BE2C (cell line): ENCODE data around the gene CNPY3.

ENCODE experiments used
- DNase-seq: peaks from one replicate; pipeline ENCODE4 v3.0.0-alpha.2; 2020
- H3K27me3 ChIP-seq: fragments of 250-450 bp; sonication (Bioruptor Pico); 2 replicates; pipeline ENCODE4 v1.5.1; 2020; ENCODE audit warnings: mild to moderate bottlenecking
- H3K36me3 ChIP-seq: fragments of 250-450 bp; sonication (Bioruptor Pico); 2 replicates; pipeline ENCODE4 v1.5.1; 2020; ENCODE audit warnings: mild to moderate bottlenecking
- H3K4me1 ChIP-seq: fragments of 250-450 bp; sonication (Bioruptor Pico); 2 replicates; pipeline ENCODE4 v1.5.1; 2020
- H3K4me3 ChIP-seq: 2 replicates; pipeline ENCODE4 v1.5.1; 2011; ENCODE audit warnings: low read depth, low read length
- H3K9me3 ChIP-seq: fragments of 250-450 bp; sonication (Bioruptor Pico); 2 replicates; pipeline ENCODE4 v1.5.1; 2020
- TF ChIP-seq, protein P1 (sequence below): IDR thresholded peaks from 2 replicates; pipeline ENCODE4 v1.5.1; 2012; ENCODE audit warnings: mild to moderate bottlenecking, low read depth, low read length

Gene CNPY3

DNA sequence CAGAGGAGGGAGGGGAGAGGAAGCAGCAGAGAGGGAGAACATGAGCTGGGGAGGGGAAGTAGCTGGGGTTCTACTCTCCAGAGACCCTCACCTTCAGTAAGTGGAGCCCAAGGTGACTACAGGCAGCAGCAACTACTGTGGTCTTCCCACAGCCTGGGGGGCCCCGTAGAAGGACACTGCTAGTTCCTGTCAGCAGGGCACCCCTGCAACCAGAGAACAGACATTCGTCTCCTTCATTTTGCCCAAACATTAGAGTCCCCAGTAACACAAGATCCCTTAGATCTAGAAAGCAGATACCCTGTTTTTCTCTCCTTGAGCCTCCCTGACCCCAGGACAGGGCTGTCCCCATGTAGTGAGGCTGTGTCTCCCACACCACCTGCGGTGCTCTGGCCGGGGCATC is 39.5 kb downstream of the CNPY3 start:
- H3K4me3 ChIP-seq: no peak overlapping the region
- TF ChIP-seq, protein P1, sequence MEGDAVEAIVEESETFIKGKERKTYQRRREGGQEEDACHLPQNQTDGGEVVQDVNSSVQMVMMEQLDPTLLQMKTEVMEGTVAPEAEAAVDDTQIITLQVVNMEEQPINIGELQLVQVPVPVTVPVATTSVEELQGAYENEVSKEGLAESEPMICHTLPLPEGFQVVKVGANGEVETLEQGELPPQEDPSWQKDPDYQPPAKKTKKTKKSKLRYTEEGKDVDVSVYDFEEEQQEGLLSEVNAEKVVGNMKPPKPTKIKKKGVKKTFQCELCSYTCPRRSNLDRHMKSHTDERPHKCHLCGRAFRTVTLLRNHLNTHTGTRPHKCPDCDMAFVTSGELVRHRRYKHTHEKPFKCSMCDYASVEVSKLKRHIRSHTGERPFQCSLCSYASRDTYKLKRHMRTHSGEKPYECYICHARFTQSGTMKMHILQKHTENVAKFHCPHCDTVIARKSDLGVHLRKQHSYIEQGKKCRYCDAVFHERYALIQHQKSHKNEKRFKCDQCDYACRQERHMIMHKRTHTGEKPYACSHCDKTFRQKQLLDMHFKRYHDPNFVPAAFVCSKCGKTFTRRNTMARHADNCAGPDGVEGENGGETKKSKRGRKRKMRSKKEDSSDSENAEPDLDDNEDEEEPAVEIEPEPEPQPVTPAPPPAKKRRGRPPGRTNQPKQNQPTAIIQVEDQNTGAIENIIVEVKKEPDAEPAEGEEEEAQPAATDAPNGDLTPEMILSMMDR: no peak
- no peaks in the 10 kb centered on the region for H3K9me3 ChIP-seq
- H3K4me1 ChIP-seq: no peaks in the 10 kb centered on the region
- DNase-seq: no peak
- no peaks in the 10 kb centered on the region for H3K27me3 ChIP-seq
- H3K36me3 ChIP-seq: peaks cover 15% of the 10 kb centered on the region

DNA sequence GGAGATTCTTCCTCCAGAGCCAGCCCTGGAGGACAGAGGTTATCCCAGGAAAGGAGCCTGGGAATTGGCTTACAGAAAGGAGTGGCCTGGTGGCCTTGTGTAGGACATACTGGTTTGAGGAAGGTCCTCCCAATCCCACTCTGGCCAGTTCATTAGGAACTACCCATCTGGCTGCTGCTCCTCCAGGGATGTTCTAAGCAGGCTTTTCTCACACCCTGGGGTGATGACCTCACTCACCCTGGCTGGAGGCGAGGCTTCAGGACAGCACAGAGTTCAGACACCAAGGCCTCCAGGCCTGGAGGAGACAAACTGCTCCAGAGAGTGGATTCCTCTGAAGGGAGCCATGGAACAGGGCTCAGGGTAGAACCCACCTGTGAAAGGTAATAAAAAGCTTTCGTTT is 40.2 kb downstream of the CNPY3 start:
- Histone ChIP-seq H3K4me3 (no peak overlapping the region), H3K27me3 (no peaks in the 10 kb centered on the region), H3K9me3 (no peaks in the 10 kb centered on the region), H3K4me1 (no peaks in the 10 kb centered on the region), H3K36me3 (peaks cover 11% of the 10 kb centered on the region)
- no peak for DNase-seq
- TF ChIP-seq, protein P1: no peak

DNA sequence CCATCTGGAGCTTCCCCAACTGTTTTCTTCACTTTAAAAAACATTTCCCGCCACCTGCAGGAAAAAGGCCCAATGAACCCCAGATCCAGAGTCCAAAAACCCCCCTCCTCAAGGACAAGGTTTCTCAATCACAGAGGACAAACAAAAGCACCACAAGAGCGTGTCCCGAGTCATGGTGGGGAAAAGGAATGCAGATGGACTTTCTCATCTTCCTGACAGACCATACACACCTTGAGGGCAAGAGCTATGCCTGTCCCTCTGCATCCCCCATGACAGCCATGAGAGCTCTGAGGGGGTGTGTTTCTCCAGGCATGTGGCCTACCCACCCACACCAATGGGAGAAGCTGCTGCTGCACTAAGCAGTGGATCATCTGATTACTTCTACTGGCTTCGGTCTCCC is 40.7 kb downstream of the CNPY3 start:
- DNase-seq: no peak
- Histone ChIP-seq H3K36me3 (peaks cover 11% of the 10 kb centered on the region), H3K4me3 (no peak overlapping the region), H3K4me1 (peaks cover under 1% of the 10 kb centered on the region; the same call in 1 of the 2 replicates), H3K9me3 (no peaks in the 10 kb centered on the region), H3K27me3 (no peaks in the 10 kb centered on the region)
- TF ChIP-seq, protein P1: no peak

DNA sequence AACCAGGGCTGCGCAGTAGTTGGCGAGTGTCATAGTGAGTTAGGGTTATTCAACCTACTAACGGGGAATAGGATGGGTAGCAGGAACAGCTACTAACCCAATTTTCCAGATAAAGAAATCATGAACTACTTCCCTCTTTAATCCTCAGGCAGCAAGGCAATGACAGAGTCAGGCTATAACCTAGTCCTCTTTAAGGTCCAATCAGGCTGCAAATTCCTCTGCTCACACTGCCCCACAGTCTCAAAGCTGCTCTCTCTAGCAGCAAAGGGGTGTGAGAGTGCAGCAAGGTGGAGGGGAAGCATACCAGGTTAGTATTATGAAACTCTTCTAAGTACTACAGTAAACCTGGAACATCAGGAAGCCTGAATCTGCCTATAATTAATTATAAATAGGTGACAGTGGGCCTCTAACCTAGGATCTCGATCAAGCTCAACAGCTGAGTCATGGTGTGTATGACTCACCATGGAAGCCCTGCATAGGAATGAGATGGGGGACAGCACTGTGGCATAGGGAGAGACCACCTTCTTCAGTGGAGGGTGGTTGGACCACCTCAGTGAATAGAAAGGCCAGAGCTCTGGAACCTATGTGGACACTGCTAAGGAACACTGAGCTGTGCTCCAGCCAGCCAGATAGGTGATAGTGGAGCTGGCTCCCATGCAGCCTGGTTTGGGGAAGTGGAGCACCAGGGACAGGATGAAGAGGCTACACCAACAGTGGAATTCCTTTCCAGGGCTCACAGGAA is 41.8 kb downstream of the CNPY3 start:
- peaks cover 5% of the 10 kb centered on the region; the same call in 1 of the 2 replicates for H3K4me1 ChIP-seq
- no peak overlapping the region for H3K4me3 ChIP-seq
- H3K9me3 ChIP-seq: no peaks in the 10 kb centered on the region
- TF ChIP-seq, protein P1: no peak
- DNase-seq: no peak
- no peaks in the 10 kb centered on the region for H3K27me3 ChIP-seq
- peaks cover 11% of the 10 kb centered on the region for H3K36me3 ChIP-seq

DNA sequence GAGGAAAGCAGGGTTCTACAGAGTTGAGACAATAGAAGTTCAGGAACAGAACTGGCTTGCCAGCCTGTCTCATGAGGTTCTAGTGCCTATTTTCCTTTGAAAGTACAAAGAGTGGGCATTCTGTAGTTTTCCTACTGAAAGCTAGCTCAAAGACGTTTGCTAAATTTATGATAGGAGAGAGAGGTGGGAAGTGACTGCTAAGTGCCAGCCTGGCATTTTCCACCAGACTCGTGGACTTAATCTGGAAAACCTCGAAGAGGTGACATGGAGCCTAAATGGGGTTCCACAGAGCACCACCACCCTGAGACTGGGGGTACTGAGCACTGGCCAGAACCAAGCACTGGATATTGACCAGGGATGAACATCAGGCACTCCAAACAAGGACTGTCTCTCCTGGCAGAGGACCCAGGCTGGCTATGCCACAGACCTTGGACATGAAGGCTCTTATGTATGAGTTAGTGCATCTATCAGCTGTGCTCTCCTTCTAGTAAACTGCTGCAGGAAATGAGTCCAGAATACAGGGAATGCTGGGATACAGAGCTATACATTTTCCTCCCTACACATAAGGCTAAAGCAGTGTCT is 42.6 kb downstream of the CNPY3 start:
- Histone ChIP-seq H3K4me3 (no peak overlapping the region), H3K9me3 (no peaks in the 10 kb centered on the region), H3K36me3 (peaks cover 9% of the 10 kb centered on the region), H3K27me3 (no peaks in the 10 kb centered on the region), H3K4me1 (peaks cover 5% of the 10 kb centered on the region; the same call in 1 of the 2 replicates)
- DNase-seq: no peak
- TF ChIP-seq, protein P1: no peak

DNA sequence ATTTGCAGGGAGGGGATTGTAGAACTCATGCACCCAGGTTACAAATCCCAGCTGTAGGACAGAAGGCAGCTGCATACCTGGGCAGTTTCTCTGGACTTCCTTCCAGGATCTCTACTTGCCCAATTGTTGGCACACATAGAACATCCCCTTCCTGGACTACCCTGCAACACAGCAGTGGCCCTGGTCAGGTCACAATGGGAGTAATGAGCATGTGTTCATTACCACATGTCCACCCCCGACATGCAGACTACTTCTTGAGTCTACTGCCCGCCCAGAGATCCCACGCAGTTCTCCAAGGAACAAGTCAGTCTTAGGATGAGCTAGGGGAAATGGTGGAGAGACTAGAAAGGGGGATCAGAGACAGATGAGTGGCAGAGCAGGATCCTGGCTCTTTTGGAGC is 44.6 kb downstream of the CNPY3 start:
- no peak for DNase-seq
- no peaks in the 10 kb centered on the region for H3K9me3 ChIP-seq
- no peaks in the 10 kb centered on the region for H3K27me3 ChIP-seq
- TF ChIP-seq, protein P1: no peak
- no peak overlapping the region for H3K4me3 ChIP-seq
- H3K36me3 ChIP-seq: peaks cover 9% of the 10 kb centered on the region
- H3K4me1 ChIP-seq: peaks cover 5% of the 10 kb centered on the region; the same call in 1 of the 2 replicates
